Endometrium (tissue), 2 donors: ENCODE data around the gene RAB15.

ENCODE experiments used
- FAIRE-seq: peaks from 2 replicates; lab custom pipeline; 2012; peaks lifted over from hg19 to GRCh38; lab: Jason Lieb, UNC
- donor health status: control.
- donor health status: control.

Gene RAB15

DNA sequence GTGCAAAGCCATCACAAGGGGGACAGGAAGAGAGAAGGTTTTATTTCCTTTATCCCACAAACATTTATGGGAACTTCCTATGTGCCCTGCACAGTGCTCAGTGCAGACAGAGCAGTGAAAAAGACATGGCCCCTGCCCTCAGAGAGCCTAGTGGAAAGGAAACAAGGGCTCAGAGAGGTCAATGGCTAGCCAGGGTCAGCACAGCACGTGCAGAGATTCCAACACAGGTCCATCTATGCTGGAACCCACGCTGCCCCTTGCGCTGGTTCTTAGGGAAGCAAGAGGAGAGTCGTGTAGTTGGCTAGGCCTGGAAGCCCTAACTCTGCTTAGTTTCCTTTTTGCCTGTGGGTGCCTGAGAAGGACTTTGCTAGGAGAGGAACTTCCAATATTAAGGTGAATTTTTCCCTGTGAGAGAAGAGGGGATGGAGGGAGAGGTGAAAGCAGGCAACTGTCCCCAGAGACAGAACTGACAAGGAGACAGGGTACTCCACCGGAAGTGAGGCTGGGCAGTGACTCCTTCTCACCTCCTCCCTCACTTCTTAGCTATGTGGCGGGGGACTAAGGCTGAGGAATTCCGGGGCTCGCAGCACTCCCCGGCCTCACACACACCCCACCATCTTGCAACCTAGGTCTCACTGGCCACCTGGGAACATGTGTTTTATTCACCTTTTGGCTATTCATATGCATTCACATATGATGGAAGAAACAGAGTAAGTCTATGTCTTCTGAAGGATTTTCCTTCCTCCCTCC lies 17.5 kb downstream of the RAB15 start:
- FAIRE-seq = no peak

- FAIRE-seq = no peak
Observed at GRCh38 chr14:64953661-64954060, 18.5 kb downstream of the RAB15 start.

- FAIRE-seq = no peak
Observed at GRCh38 chr14:64953310-64953654, 18.9 kb downstream of the RAB15 start.

DNA sequence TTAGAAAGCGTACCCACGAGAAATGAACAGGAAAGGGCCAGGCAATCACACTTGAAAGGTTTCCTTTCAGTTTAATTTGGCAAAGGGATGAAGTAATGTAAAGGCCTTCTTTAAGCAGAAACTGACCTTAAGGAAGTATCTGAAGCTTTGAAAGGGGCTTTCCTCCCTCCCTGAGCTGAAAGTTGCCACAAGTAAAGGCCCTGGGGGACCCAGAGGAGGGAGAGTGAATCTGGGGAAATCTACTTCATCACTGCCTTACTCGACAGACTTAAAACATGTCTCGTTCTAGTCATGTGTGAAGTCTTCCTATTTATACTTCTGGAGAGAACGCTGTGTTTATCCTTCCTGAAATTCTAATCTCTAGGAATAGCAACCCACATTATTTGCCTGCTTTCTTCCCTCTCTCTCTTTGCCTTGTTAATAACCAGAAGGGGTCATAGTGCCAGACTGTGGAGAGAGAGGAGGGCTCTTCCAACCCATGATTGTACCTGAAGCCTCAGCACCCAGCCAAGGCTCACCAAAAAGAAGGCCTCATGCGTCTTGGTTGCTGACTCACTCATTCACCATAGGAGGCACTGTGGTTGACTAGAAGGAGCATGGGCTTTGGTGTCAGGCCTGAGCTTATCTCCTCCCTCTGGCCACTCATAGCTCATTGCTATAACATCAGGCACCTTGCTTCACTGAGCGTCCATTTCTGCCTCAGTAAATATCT lies 19.4 kb downstream of the RAB15 start:
- FAIRE-seq = no peak

DNA sequence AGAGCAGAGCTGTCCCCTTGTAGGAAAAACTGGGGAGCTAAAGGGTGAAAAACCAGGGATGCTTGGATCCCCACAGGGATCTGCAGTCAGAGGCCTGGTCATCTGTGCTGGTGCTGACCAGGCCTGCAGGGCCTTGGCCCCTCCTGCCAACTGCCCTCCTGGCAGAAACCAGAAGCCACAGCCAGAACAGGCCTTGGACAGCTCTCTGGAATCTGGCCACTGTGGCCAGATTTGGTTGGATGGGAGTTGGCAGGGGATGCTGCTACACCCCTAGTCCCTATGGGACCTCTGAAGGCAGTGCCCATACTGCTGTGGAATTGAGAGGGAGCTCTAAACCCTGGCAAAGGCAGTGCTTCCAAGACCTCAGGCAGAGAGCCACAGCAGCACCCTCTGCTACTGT lies 20.4 kb downstream of the RAB15 start:
- no peak for FAIRE-seq

DNA sequence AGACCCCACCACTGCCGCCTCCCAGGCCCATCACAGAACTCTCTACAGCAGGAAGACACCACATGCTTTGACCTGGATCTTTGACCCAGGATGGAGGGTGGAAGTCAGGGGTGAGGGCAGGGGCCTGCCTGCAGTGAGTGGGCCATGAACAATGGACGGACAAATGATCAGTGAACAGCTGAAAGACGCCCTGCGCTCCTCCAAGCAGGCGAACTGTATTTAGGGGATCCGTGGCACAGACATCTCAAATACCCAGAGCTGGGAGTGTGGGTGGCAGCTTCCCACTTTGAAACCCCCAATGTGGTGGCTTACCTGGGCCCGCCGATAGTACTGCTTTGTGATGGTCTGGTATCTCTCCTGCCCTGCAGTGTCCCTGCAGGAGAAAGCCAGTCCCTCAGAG lies 20.8 kb downstream of the RAB15 start:
- no peak for FAIRE-seq

DNA sequence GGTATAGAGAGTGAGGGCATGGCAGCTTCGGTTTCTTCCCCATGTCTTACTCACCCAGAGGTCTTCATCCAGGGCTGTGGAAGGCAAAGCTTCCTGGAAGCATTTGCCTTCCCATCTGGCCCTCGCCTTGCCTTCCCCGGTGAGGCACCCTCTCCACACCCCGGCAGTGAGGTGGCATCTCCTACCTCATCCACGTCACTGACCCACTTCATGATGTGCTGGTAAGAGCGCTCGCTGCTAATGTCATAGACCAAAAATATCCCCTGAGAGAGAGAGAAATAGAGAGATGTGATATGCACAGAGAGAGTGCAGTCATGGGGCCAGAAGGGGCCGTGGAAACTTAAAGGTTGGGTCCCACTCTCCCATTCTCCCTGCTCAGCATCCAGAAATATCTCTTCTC lies 21.2 kb downstream of the RAB15 start:
- FAIRE-seq = no peak

GRCh38 chr14:64948612-64949210 lies 23.4 kb downstream of the RAB15 start:
- no peak for FAIRE-seq

DNA sequence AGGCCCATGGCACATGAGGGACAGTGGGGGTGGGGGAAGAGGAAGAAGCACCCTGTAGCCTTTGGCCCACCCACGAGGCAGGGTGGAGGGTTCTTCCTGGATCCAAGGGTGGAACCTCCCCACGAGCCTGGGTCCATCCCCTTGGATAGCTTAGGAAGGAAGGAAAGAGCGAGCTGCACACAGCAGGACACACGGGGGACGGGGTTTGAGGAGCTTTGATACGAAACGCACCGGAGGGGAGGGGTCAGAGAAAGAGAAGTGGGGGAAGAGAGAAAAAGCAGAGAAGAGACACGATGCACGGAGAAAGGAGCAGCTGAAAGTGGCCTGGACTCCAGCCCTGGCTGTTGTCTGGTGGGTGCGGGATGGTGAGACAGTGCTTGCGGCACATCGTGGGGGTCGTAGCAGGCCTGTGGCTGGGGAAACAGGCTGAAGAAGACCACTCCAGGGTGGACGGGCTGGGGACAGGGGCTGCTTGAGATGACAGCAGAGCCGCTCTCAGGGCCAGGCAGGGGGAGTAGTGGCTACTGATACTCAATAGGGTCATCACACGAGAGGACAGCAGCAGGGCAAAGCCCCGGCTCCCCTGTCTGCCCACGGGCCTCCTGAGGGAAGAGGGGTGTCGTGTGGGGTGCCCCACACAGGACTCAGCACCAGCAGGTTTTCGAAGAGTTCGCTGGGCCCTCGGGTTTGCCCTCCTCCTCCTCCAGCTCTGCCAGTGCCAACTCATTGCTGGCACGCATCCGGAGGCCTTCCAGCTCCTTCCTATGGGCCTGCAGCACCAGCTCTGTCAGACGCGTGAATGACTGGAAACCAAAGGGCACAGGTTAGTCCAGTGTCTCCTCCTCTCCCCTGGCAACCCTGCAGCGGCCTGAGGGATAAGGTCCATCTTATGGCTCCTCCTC lies 24.2 kb downstream of the RAB15 start:
- no peak for FAIRE-seq

- FAIRE-seq = no peak
Observed at GRCh38 chr14:64946310-64947045, 25.7 kb downstream of the RAB15 start.

GRCh38 chr14:64945431-64946178 lies 26.5 kb downstream of the RAB15 start:
- no peak for FAIRE-seq

DNA sequence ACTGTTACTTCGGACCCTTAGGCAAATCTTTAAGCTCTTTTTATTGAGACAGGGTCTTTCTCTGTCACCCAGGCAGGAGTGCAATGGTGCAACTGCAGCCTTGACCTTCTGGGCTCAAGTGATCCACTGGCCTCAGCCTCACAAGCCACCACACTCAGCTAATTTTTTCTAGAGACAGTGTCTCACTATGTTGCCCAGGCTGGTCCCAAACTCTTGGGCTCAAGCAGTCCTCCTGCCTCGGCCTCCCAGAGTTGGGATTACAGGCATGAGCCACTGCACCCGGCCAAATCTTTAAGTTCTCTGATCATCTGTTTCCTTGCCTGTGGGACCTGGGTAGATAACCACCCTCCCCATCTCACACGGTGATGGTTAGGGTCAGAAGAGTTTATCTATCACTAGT lies 27.3 kb downstream of the RAB15 start:
- no peak for FAIRE-seq

DNA sequence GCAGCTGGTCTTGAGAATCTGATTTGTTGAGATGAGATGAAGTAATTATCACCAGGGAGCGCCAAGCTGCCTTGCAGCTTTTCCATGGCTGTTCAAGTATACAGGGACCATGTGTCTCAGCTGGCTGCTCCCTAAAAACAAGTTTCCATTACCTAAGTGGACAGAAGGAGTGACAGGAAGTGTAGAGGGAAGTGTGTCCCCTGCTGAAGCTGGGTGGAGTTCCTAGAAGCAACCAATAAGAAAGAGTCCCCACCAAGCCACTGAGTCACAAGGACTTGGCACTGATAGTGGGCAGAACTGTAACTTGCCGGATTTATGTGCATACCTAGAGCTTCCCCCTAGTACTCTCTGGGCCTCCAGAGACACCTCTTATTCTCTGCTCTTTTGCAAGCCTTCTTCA lies 28.1 kb downstream of the RAB15 start:
- FAIRE-seq = no peak

- no peak for FAIRE-seq
Observed at GRCh38 chr14:64943556-64943955, 28.6 kb downstream of the RAB15 start.

GRCh38 chr14:64942531-64943111 lies 29.5 kb downstream of the RAB15 start, which contains the start of gene GPX2:
Gene GPX2 (minus strand): TSS chr14:64942745. CDS start chr14:64942726, 19 bp downstream.
- FAIRE-seq = no peak

DNA sequence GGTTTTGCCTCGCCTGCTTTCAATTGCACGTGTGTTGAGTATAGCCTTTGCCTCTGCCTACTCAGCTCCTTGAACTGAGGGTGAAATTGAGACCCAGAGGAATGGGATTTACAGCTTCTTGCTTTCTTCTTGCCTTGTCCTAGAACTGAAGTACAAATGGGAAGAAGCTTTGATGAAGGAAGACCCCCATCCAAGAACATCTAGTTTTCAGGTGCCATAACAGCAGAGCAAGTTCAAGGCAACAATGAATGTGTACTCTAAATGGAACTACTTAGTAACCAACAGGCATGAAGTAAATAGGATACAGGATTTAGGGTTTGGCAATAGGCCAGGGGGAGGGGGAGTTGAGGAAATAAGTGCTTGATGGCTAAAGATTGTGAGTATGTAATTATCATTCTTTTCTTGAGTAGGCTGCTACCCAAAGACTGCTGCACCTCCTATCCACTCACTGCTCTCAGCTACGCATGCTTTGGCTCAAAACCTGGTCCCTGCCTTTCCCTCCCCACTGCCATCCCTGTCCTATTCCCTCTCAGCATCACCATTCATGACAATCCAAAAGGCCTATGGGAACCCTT lies 31.7 kb downstream of the RAB15 start:
- FAIRE-seq = no peak

DNA sequence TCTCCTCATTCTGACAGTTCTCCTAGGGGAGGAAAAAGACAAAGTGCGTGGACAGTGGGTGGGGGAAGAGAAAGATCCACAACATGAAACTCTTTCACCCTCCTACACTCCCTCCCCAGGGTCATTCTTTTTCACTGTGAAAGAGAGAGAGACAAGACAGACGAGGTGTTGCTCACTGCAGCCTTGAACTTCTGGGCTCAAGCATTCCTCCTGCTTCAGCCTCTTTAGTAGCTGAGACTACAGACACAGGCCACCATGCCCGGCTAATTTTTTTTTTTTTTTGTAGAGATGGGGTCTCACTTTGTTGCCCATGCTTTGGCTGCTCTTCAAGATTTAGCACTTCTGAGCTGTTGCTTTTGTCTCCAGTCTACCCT lies 32.3 kb downstream of the RAB15 start:
- FAIRE-seq = no peak

DNA sequence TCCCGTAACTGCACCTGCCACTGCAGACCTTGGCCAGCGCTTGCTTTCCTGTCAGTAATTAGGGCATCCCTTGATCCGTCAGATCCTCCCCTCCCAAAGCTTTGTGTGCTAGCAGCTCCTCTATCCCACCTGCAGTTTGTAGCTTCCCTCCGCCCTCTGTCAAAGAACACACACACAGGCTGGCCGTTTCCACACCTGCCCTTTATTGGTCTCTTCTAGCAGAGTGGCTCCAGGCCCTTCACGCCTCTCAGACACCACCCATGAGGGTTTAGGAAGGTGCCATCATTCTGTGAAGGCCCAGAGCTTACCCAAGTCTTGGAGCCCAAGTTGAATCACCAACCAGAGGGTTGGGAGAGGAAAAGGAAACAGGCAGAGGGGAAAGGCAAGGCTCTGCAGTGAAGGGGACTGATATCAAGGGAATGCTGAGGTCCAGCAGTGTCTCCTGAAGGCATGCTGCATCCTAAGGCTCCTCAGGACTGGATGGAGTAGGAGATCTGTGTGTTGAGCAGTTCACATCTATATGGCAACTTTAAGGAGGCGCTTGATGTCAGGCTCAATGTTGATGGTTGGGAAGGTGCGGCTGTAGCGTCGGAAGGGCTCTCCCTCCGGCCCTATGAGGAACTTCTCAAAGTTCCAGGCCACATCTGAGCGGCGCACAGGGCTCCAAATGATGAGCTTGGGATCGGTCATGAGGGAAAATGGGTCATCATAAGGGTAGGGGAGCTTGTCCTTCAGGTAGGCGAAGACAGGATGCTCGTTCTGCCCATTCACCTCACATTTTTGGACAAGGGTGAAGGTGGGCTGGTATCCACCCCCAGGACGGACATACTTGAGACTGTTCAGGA lies 32.9 kb downstream of the RAB15 start:
- FAIRE-seq = no peak

DNA sequence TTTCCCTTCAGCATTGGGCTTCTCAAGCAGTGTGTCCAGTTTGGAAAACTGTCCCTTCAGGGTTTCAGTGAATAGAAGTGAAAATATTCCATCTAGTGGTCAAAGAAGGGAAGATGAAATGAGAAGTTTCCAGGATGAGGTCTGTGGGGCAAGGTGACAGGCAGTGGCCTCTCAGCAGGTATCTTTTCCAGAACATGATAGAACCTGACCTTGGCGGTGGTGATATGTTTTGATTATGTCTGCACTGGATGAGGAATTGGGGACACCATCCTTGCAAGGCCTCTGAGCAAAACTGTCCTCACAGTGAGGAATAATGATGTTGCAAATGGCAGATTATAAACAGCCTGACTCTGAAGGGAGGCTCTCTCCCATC lies 34.3 kb downstream of the RAB15 start:
- FAIRE-seq = no peak
